ENCODE data around the gene GOLIM4. TPM values are rescaled to one million over a fixed set of nuclear protein-coding genes. Genes with fewer than 3 reads are reported as not detected.

Gene GOLIM4
- total RNA-seq, 1 experiment from 2014 or later: 30.0 TPM

GRCh38 chr3:168124291-168124690 lies 28.6 kb upstream of the GOLIM4 start:
- 0 out of 2 replicates have a peak, but pooled peaks cover 4% of the 10 kb centered on the region for H3K4me1 Mint-ChIP-seq
- ATAC-seq: no peak
- ChIA-PET POLR2A (no interaction called here), CTCF (no interaction called here)
- H3K27me3 Mint-ChIP-seq (ENCODE audit: low read depth): no peaks in the 10 kb centered on the region
- peaks cover 27% of the 10 kb centered on the region for H3K36me3 Mint-ChIP-seq
- DNase-seq (ENCODE audit: low spot score): no peak
- TF ChIP-seq AFF4 (CRISPR knock-in tag; IDR thresholded peaks at IDR 0.05; ENCODE audit: borderline replicate concordance) (no peak), ZNF671 (CRISPR knock-in tag; IDR thresholded peaks at IDR 0.05) (no peak), SOX15 (CRISPR knock-in tag; IDR thresholded peaks at IDR 0.05) (no peak), ATF2 (CRISPR knock-in tag; IDR thresholded peaks at IDR 0.05; ENCODE audit: borderline replicate concordance, low read depth) (no peak), MXD4 (CRISPR knock-in tag; IDR thresholded peaks at IDR 0.05; ENCODE audit: borderline replicate concordance) (no peak), ETV6 (CRISPR knock-in tag; IDR thresholded peaks at IDR 0.05) (no peak), HMGA2 (CRISPR knock-in tag; IDR thresholded peaks at IDR 0.05) (no peak), RELA (CRISPR knock-in tag; IDR thresholded peaks at IDR 0.05; ENCODE audit: borderline replicate concordance) (no peak), OVOL2 (CRISPR knock-in tag; IDR thresholded peaks at IDR 0.05; ENCODE audit: borderline replicate concordance) (no peak), USF1 (CRISPR knock-in tag; IDR thresholded peaks at IDR 0.05) (no peak), CREB1 (CRISPR knock-in tag; IDR thresholded peaks at IDR 0.05) (no peak), STAT6 (CRISPR knock-in tag; conservative IDR thresholded peaks at IDR 0.05; ENCODE audit: low read depth) (no peak)
- H3K4me3 Mint-ChIP-seq: no peak overlapping the region
- H3K27ac Mint-ChIP-seq: no peak overlapping the region
- peaks cover 35% of the 10 kb centered on the region for H3K9me3 Mint-ChIP-seq

- Mint-ChIP-seq H3K27me3 (ENCODE audit: low read depth) (no peaks in the 10 kb centered on the region), H3K27ac (no peak overlapping the region), H3K36me3 (peaks cover 20% of the 10 kb centered on the region), H3K4me1 (0 out of 2 replicates have a peak, but pooled peaks cover 4% of the 10 kb centered on the region), H3K9me3 (peaks cover 27% of the 10 kb centered on the region), H3K4me3 (no peak overlapping the region)
- POLR2A ChIA-PET: no interaction called here
- ATAC-seq: no peak
- no peak for DNase-seq (ENCODE audit: low spot score)
- CTCF ChIA-PET: no interaction called here
- TF ChIP-seq TEAD4 (CRISPR knock-in tag; IDR thresholded peaks at IDR 0.05) (no peak), NR3C1 (CRISPR knock-in tag; conservative IDR thresholded peaks at IDR 0.05; ENCODE audit: low read depth) (no peak), ZNF281 (CRISPR knock-in tag; IDR thresholded peaks at IDR 0.05) (no peak), ZNF396 (CRISPR knock-in tag; IDR thresholded peaks at IDR 0.05; ENCODE audit: borderline replicate concordance) (no peak), STAT6 (CRISPR knock-in tag; conservative IDR thresholded peaks at IDR 0.05; ENCODE audit: low read depth) (no peak), ZSCAN18 (CRISPR knock-in tag; IDR thresholded peaks at IDR 0.05) (no peak), HMGA2 (CRISPR knock-in tag; IDR thresholded peaks at IDR 0.05) (no peak)
These were observed 27.8 kb upstream of the GOLIM4 start for GRCh38 chr3:168123201-168124176.

All from WTC11 (cell line).